CD4-positive, alpha-beta T cell (primary cell): ENCODE results near the gene KLC3. TPM values are rescaled to one million over a fixed set of nuclear protein-coding genes. Genes with fewer than 3 reads are reported as not detected.

ENCODE experiments used
- ATAC-seq: fragments of 200-7000 bp; cut with Tn5 transposase; one replicate; pipeline ENCODE4 v1.10.0; 2022; ENCODE audit warnings: mild to moderate bottlenecking; ENCODE audit not compliant: poor library complexity
- CTCF ChIA-PET: fragments of 350-600 bp; sonication (Branson Sonifier 250); formaldehyde crosslinking; loops from one replicate; lab custom pipeline; 2021; ENCODE audit warnings: antibody characterized with exemption, inconsistent platforms; lab: Charles Lee
- POLR2A ChIA-PET: fragments of 350-600 bp; sonication (Branson Sonifier 250); formaldehyde crosslinking; loops from one replicate; lab custom pipeline; 2021; ENCODE audit warnings: antibody characterized with exemption, inconsistent platforms; lab: Charles Lee
- DNase-seq, 14 experiments: peaks; one replicate each; pipeline ENCODE4 v3.0.0-alpha.2; 2013 to 2020; ENCODE audit warnings: mixed read lengths in 2 of 14
- H3K27ac ChIP-seq, 2 donors: one replicate each; pipeline versions ENCODE4 v1.5.1 to v1.7.0; 2013; ENCODE audit warnings: low read length in 2 of 2, low read depth in 1 of 2, mild to moderate bottlenecking in 1 of 2
- H3K27me3 ChIP-seq, 2 experiments: 1 replicate in 1 of 2; 2 replicates in 1 of 2; pipeline versions ENCODE4 v1.6.1 to v1.7.0; 2013; ENCODE audit warnings: low read length in 2 of 2, control low read depth in 1 of 2, mild to moderate bottlenecking in 1 of 2, moderate library complexity in 1 of 2; ENCODE audit not compliant: insufficient read depth in 2 of 2, control insufficient read depth in 1 of 2
- H3K36me3 ChIP-seq: one replicate; pipeline ENCODE4 v1.6.1; 2013; ENCODE audit warnings: low read length, control low read depth; ENCODE audit not compliant: insufficient read depth
- H3K4me1 ChIP-seq: one replicate; pipeline ENCODE4 v1.6.1; 2013; ENCODE audit warnings: low read length, control low read depth; ENCODE audit not compliant: insufficient read depth
- H3K4me3 ChIP-seq: one replicate; pipeline ENCODE4 v1.5.1; 2013; ENCODE audit warnings: mild to moderate bottlenecking, low read length, moderate library complexity
- H3K9me3 ChIP-seq, 2 experiments: 1 replicate in 1 of 2; 2 replicates in 1 of 2; pipeline versions ENCODE4 v1.6.1 to v1.7.0; 2013; ENCODE audit warnings: low read length in 2 of 2, mild to moderate bottlenecking in 2 of 2, control low read depth in 1 of 2, moderate library complexity in 1 of 2; ENCODE audit not compliant: control insufficient read depth in 1 of 2, insufficient read depth in 1 of 2
- H3K27ac Mint-ChIP-seq: one replicate; pipeline ENCODE4 v1.8.0; 2020; ENCODE audit warnings: mixed read lengths
- H3K27me3 Mint-ChIP-seq: one replicate; pipeline ENCODE4 v1.8.0; 2021; ENCODE audit warnings: mixed read lengths
- H3K36me3 Mint-ChIP-seq: one replicate; pipeline ENCODE4 v1.8.0; 2021; ENCODE audit warnings: low read depth, mixed read lengths
- H3K4me1 Mint-ChIP-seq: one replicate; pipeline ENCODE4 v1.8.0; 2021; ENCODE audit warnings: low read depth, mixed read lengths
- H3K4me3 Mint-ChIP-seq: one replicate; pipeline ENCODE4 v1.8.0; 2020; ENCODE audit warnings: mild to moderate bottlenecking, mixed read lengths
- H3K9me3 Mint-ChIP-seq: one replicate; pipeline ENCODE4 v1.8.0; 2020; ENCODE audit warnings: mixed read lengths
- CTCF ChIP-seq: fragments of 200-600 bp; IDR thresholded peaks from one replicate; pipeline ENCODE4 v1.8.0; 2022; ENCODE audit warnings: antibody characterized with exemption, mild to moderate bottlenecking
- intact Hi-C, 2 experiments: fragments of 100-400 bp; cut with DNase I in 1 of 2; cut with micrococcal nuclease in 1 of 2; formaldehyde crosslinking; loops; one replicate each; pipeline versions ENCODE4 v1.15.1 to v1.9.0; 2023 to 2025; cut with DNase I, micrococcal nuclease
- total RNA-seq, 174 experiments: library from RNA in 2 of 174; stranded (reverse) in 2 of 174; gene quantifications; one replicate each; pipeline ENCODE4 v1.2.3 and lab custom pipeline; 2021 to 2026

Gene KLC3
- total RNA-seq, 2 experiments from 2014 or later: not detected

GRCh38 chr19:45305007-45305406 is 35.5 kb upstream of the KLC3 start:
- intact Hi-C loops: no loop called here
- Histone ChIP-seq H3K4me1 (no peaks in the 10 kb centered on the region), H3K36me3 (no peaks in the 10 kb centered on the region), H3K27ac (no peak overlapping the region), H3K9me3 (peaks cover 0 to 5% of the 10 kb centered on the region in 2 experiments), H3K27me3 (no peaks in the 10 kb centered on the region), H3K4me3 (no peak overlapping the region)
- no peak overlapping the region for H3K27ac Mint-ChIP-seq
- ChIA-PET CTCF (no interaction called here), POLR2A (no interaction called here)
- H3K9me3 Mint-ChIP-seq: no peaks in the 10 kb centered on the region
- H3K27me3 Mint-ChIP-seq: no peaks in the 10 kb centered on the region
- TF ChIP-seq CTCF: no peak
- H3K4me3 Mint-ChIP-seq: no peak overlapping the region
- H3K4me1 Mint-ChIP-seq: no peaks in the 10 kb centered on the region
- DNase-seq: no peak
- no peak for ATAC-seq
- peaks cover 14% of the 10 kb centered on the region for H3K36me3 Mint-ChIP-seq

- peaks cover 11% of the 10 kb centered on the region for H3K36me3 Mint-ChIP-seq
- H3K4me1 Mint-ChIP-seq: no peaks in the 10 kb centered on the region
- DNase-seq: no peak
- H3K4me3 Mint-ChIP-seq: no peak overlapping the region
- H3K27me3 Mint-ChIP-seq: no peaks in the 10 kb centered on the region
- Histone ChIP-seq H3K27ac (no peak overlapping the region), H3K4me3 (no peak overlapping the region), H3K36me3 (no peaks in the 10 kb centered on the region), H3K27me3 (no peaks in the 10 kb centered on the region), H3K9me3 (peaks cover 0 to 5% of the 10 kb centered on the region in 2 experiments), H3K4me1 (no peaks in the 10 kb centered on the region)
- no peak overlapping the region for H3K27ac Mint-ChIP-seq
- ATAC-seq: no peak
- ChIA-PET POLR2A (no interaction called here), CTCF (no interaction called here)
- TF ChIP-seq CTCF: no peak
- intact Hi-C loops: no loop called here
- no peaks in the 10 kb centered on the region for H3K9me3 Mint-ChIP-seq
These were observed 35.1 kb upstream of the KLC3 start for GRCh38 chr19:45305421-45305820.

- no peak for TF ChIP-seq CTCF
- Mint-ChIP-seq H3K4me1 (no peaks in the 10 kb centered on the region), H3K4me3 (no peak overlapping the region), H3K27ac (no peak overlapping the region), H3K9me3 (no peaks in the 10 kb centered on the region), H3K36me3 (peaks cover 5% of the 10 kb centered on the region), H3K27me3 (no peaks in the 10 kb centered on the region)
- ChIA-PET POLR2A (no interaction called here), CTCF (no interaction called here)
- H3K4me3 ChIP-seq: no peak overlapping the region
- intact Hi-C loops: no loop called here
- DNase-seq (no peak), ATAC-seq (no peak)
- H3K9me3 ChIP-seq: peaks cover 0 to 5% of the 10 kb centered on the region in 2 experiments
- no peaks in the 10 kb centered on the region for H3K4me1 ChIP-seq
- H3K27me3 ChIP-seq: no peaks in the 10 kb centered on the region
- H3K36me3 ChIP-seq: no peaks in the 10 kb centered on the region
- H3K27ac ChIP-seq: no peak overlapping the region
These were observed 34.5 kb upstream of the KLC3 start for GRCh38 chr19:45306040-45306439.
